IMR-90 (cell line): ENCODE data around the gene SPATA13.

ENCODE experiments used
- CTCF ChIP-seq: conservative IDR thresholded peaks from 2 replicates; pipeline ENCODE4 v1.5.1; 2012; ENCODE audit warnings: mild to moderate bottlenecking, low read depth, low read length, improper control_type of control experiment
- POLR2A ChIP-seq: IDR thresholded peaks from 2 replicates; pipeline ENCODE4 v1.6.1; 2012; ENCODE audit warnings: mild to moderate bottlenecking, low read depth, low read length
- RAD21 ChIP-seq: IDR thresholded peaks from 2 replicates; pipeline ENCODE4 v1.6.1; 2012; ENCODE audit warnings: low read length, improper control_type of control experiment
- SMC3 ChIP-seq: fragments of 150-350 bp; IDR thresholded peaks from 2 replicates; pipeline ENCODE4 v1.6.1; 2016; ENCODE audit warnings: low read depth, mild to moderate bottlenecking, antibody characterized with exemption, low read length, moderate library complexity

- TF ChIP-seq CTCF = no peak
- no peak for TF ChIP-seq POLR2A
- TF ChIP-seq SMC3 = no peak
- TF ChIP-seq RAD21 = no peak
These were observed 57.8 kb downstream of the SPATA13 start for GRCh38 chr13:24218338-24218737.
